ENCODE data around the gene TENM3. TPM values are rescaled to one million over a fixed set of nuclear protein-coding genes. Genes with fewer than 3 reads are reported as not detected.

Gene TENM3
- polyA plus RNA-seq, 1 experiment, result 9.2 TPM

DNA sequence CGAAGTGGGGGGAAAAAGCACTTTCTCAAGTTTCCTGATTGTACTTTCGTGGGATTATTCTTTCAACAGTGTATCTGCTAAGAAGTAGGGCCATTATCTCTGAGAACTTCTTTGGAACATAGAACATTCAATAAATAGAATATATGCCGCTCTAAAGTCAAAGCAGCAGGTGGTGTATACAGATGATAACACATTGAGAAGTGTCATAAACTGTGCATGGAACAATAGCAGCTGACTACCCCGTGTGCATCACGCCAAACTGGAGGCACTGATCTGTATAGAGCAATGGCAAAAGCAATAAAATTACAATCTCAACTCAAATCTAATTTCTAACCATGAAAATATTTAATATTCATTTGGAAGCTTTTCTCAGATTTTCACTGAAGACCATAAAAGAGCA lies 498.7 kb downstream of the TENM3 start:
- CTCF ChIA-PET, result no interaction called here
- H3K4me3 ChIP-seq (ENCODE audit: low read depth, low read length), result no peak overlapping the region

DNA sequence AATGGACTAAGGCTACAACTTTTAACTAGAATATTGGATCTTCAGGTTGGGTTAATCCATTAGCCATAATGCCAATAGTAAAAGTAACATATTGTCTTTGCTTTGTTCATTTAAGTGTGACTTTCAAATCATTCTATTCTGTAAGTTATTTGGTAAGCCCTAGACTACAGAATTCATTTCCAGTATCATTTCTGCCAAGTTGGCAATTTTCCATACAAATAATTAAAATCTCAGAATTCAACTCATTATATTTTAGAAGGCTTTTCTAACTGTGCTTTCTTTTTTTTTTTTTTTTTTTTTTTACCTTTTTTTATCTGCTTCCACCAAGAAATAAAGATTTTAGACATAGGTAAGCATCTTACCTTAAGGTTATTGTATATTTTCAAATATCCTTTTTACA lies 500.6 kb downstream of the TENM3 start:
- POLR2A ChIA-PET, result no interaction called here
- Histone ChIP-seq H3K36me3 (ENCODE audit: control insufficient read depth, insufficient read depth, low read length) (no peaks in the 10 kb centered on the region), H3K27me3 (ENCODE audit: control insufficient read depth, insufficient read depth, low read length) (no peaks in the 10 kb centered on the region), H3K4me3 (ENCODE audit: low read depth, low read length) (no peak overlapping the region)
- no peak for DNase-seq (ENCODE audit: low read depth)
- CTCF ChIA-PET, result no interaction called here
- TF ChIP-seq, protein P1, sequence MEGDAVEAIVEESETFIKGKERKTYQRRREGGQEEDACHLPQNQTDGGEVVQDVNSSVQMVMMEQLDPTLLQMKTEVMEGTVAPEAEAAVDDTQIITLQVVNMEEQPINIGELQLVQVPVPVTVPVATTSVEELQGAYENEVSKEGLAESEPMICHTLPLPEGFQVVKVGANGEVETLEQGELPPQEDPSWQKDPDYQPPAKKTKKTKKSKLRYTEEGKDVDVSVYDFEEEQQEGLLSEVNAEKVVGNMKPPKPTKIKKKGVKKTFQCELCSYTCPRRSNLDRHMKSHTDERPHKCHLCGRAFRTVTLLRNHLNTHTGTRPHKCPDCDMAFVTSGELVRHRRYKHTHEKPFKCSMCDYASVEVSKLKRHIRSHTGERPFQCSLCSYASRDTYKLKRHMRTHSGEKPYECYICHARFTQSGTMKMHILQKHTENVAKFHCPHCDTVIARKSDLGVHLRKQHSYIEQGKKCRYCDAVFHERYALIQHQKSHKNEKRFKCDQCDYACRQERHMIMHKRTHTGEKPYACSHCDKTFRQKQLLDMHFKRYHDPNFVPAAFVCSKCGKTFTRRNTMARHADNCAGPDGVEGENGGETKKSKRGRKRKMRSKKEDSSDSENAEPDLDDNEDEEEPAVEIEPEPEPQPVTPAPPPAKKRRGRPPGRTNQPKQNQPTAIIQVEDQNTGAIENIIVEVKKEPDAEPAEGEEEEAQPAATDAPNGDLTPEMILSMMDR (IDR thresholded peaks at IDR 0.05; ENCODE audit: insufficient read depth, low read depth, low read length), result no peak

More for the DNA sequence above, 498.7 kb downstream of the TENM3 start:
- TF ChIP-seq, protein P1 (IDR thresholded peaks at IDR 0.05; ENCODE audit: insufficient read depth, low read depth, low read length), result no peak
- DNase-seq (ENCODE audit: low read depth), result no peak
- POLR2A ChIA-PET, result interaction anchor here (0.5 kb wide), 1 partner anchor 10 kb away, joined by 6 read pairs; no protein-coding TSS in a partner anchor
- no peaks in the 10 kb centered on the region for H3K36me3 ChIP-seq (ENCODE audit: control insufficient read depth, insufficient read depth, low read length)
- no peaks in the 10 kb centered on the region for H3K27me3 ChIP-seq (ENCODE audit: control insufficient read depth, insufficient read depth, low read length)

DNA sequence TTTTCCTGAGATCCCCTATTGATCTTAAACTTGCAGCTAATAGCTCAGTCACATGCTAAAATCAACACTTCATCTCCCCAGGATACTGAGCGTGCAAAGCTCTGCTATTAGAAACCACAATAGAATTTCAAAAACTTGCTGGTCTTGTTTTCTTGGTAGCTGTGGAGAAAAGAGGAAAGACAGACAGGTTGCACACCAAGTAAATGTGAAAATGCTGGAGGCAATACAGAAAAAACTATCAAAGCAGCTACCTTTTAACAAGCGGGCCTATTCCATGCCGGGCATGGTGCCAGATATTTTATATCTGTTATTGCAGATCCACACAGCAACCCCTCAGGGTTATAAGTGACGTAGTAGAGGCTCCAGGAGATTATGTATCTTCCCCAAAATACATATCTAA lies 502.0 kb downstream of the TENM3 start:
- H3K27me3 ChIP-seq (ENCODE audit: control insufficient read depth, insufficient read depth, low read length), result no peaks in the 10 kb centered on the region
- TF ChIP-seq, protein P1 (IDR thresholded peaks at IDR 0.05; ENCODE audit: insufficient read depth, low read depth, low read length), result no peak
- POLR2A ChIA-PET, result no interaction called here
- DNase-seq (ENCODE audit: low read depth), result no peak
- no peak overlapping the region for H3K4me3 ChIP-seq (ENCODE audit: low read depth, low read length)
- no peaks in the 10 kb centered on the region for H3K36me3 ChIP-seq (ENCODE audit: control insufficient read depth, insufficient read depth, low read length)
- CTCF ChIA-PET, result no interaction called here

DNA sequence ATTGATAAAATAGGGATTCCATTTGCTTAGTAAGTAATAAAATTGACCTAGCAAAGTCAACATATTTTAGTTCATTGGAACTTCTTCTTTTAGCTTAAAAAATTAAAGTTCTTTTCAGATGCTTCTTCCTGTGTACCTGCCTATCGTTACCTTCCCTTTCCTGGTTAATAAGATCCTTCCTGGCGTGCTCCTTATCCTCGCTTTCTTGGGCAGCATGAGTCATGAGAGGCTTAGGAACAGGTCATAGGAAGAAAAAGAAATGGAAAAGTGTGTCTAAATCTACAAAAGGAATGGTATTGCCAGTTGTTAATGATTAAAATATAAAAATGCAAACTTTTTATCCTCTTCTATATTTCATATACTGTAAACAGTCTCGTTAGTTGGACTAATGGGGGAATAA lies 503.7 kb downstream of the TENM3 start:
- CTCF ChIA-PET, result no interaction called here
- POLR2A ChIA-PET, result no interaction called here
- TF ChIP-seq, protein P1 (IDR thresholded peaks at IDR 0.05; ENCODE audit: insufficient read depth, low read depth, low read length), result no peak
- Histone ChIP-seq H3K4me3 (ENCODE audit: low read depth, low read length) (no peak overlapping the region), H3K27me3 (ENCODE audit: control insufficient read depth, insufficient read depth, low read length) (no peaks in the 10 kb centered on the region), H3K36me3 (ENCODE audit: control insufficient read depth, insufficient read depth, low read length) (no peaks in the 10 kb centered on the region)
- no peak for DNase-seq (ENCODE audit: low read depth)

DNA sequence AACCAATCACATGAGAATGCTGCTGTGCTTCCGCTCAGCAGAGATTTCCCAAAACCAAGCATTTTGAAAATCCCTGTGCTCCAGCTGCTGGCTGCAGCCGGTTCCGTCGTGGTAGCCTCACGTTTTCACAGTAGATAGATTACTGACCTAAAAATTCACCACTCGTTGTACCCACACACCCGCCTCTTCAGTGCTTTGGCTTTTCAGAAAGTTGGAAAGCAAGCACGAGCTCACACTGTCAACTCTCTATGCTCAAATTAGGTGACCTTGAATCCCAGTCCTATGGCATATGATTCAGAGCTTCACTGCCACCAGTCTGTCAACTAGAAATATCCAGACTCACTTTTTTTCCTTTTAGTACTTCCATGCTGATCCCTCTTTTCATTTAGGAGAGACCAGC lies 505.1 kb downstream of the TENM3 start:
- CTCF ChIA-PET, result interaction anchor here (0.7 kb wide), 1 partner anchor 76 kb away, joined by 3 read pairs; no protein-coding TSS in a partner anchor
- no peak for DNase-seq (ENCODE audit: low read depth)

More for the DNA sequence above, 505.1 kb downstream of the TENM3 start:
- no peaks in the 10 kb centered on the region for H3K27me3 ChIP-seq (ENCODE audit: control insufficient read depth, insufficient read depth, low read length)
- POLR2A ChIA-PET, result no interaction called here
- TF ChIP-seq, protein P1 (IDR thresholded peaks at IDR 0.05; ENCODE audit: insufficient read depth, low read depth, low read length), result no peak
- H3K4me3 ChIP-seq (ENCODE audit: low read depth, low read length), result no peak overlapping the region
- no peaks in the 10 kb centered on the region for H3K36me3 ChIP-seq (ENCODE audit: control insufficient read depth, insufficient read depth, low read length)

All from BJ (cell line).